ENCODE results near the gene SLC22A5. TPM values are rescaled to one million over a fixed set of nuclear protein-coding genes. Genes with fewer than 3 reads are reported as not detected.

The SLC22A5 gene
- total RNA-seq: 9.3 TPM
- polyA plus RNA-seq: 6.4 TPM

DNA sequence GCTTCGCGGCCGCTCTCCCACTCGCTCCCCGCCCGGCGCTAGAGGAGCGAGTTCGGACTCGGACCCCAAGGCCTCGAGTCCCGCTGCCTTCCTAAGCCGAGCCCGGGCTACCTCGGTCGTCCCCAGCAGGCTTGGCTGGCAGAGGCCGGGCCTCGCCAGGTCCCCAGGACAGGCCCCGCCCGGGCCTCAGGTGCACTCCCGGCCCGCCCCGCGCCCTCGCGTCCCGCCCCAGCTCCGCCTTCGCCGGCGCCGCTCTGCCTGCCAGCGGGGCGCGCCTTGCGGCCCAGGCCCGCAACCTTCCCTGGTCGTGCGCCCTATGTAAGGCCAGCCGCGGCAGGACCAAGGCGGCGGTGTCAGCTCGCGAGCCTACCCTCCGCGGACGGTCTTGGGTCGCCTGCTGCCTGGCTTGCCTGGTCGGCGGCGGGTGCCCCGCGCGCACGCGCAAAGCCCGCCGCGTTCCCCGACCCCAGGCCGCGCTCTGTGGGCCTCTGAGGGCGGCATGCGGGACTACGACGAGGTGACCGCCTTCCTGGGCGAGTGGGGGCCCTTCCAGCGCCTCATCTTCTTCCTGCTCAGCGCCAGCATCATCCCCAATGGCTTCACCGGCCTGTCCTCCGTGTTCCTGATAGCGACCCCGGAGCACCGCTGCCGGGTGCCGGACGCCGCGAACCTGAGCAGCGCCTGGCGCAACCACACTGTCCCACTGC, at the start of gene SLC22A5:
Gene SLC22A5 (plus strand): TSS at position 237 of the 707 bp plus-strand sequence. CDS start 263 bp downstream, at position 500.
- DNase-seq (ENCODE audit: extremely low spot score): no peak
- H3K36me3 ChIP-seq (ENCODE audit: insufficient read depth): no peaks in the 10 kb centered on the region
- peak within 1 kb of the TSS; percentile 82 for H3K4me3 ChIP-seq (ENCODE audit: low read depth, low read length)
- peak within 1 kb of the TSS; percentile 58 for H3K27ac ChIP-seq (ENCODE audit: low read depth)
- under 1% methylated on average over 83 of the region's 83 CpGs for WGBS
- H3K4me1 ChIP-seq (ENCODE audit: insufficient read depth): no peaks in the 10 kb centered on the region

DNA sequence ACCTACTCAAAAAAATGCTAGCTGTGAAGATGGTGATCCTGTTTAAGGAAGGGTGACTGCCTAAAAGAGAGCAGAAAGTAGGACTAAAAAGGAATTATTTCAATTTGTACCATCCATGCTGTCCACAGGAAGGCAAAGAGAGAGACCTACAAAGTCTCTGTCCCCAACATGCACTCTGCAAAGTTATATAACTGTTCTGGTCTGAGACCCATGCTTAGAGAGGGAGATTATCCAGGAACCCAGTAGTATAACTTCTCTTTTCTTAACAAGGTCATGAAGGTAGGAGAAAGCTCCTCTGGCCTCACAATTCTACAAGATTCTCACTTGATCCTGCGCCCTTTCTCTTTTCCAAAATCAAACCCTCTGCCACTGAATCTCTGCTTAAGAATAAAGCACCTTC, 49.5 kb upstream of the SLC22A5 start:
- Histone ChIP-seq H3K36me3 (ENCODE audit: insufficient read depth) (no peaks in the 10 kb centered on the region), H3K4me3 (ENCODE audit: low read depth, low read length) (no peak overlapping the region), H3K4me1 (ENCODE audit: insufficient read depth) (no peaks in the 10 kb centered on the region), H3K27ac (ENCODE audit: low read depth) (no peak overlapping the region)
- DNase-seq (ENCODE audit: extremely low spot score): no peak
- WGBS: 98% methylated on average over 1 of the region's 1 CpG

DNA sequence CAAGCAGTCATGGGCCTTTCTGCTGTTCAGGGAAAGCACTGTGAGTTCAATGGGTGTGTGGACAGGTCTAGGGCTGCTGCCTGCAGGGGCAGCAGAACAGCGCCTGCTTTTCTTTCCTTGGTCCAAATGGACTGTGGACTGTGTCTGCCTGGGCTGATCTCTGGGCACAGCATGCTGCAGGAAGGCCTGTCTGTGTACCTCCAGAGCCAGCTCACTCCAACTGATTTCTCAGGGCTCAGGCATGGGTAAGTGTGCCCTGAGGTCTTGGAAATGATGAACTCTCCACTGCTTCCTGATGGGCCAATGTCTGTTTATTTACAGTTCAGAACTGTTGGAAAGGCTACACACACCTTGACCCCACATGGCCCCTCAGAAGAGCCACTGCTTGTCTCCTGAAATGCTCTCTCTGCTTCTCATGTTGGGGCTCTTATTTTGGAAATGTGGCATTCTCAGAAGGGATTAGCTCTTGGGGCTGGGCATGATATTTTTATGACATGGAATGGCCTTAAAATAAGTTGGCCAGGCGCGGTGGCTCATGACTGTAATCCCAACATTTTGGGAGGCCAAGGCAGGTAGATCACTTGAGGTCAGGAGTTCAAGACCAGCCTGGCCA, 48.3 kb upstream of the SLC22A5 start:
- H3K27ac ChIP-seq (ENCODE audit: low read depth): no peak overlapping the region
- H3K4me1 ChIP-seq (ENCODE audit: insufficient read depth): no peaks in the 10 kb centered on the region
- H3K36me3 ChIP-seq (ENCODE audit: insufficient read depth): no peaks in the 10 kb centered on the region
- no peak overlapping the region for H3K4me3 ChIP-seq (ENCODE audit: low read depth, low read length)
- 92% methylated on average over 3 of the region's 3 CpGs for WGBS
- no peak for DNase-seq (ENCODE audit: extremely low spot score)

DNA sequence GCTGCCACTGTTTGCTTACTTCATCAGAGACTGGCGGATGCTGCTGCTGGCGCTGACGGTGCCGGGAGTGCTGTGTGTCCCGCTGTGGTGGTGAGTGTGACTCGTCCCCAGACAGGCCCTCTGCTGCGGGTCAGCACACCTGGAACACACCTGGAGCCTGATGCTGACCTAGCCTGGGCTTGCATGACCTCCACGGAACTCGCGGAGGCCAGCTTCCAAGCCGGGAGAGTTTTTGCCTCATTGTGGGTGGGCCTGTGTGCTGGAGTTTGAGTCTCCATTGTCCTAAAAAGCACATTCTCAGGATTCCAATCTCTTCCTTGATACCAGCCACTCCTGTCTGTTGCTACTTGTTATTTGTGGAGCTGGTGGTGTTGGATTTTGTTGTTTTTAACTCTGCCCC, 47.2 kb upstream of the SLC22A5 start:
- no peak overlapping the region for H3K27ac ChIP-seq (ENCODE audit: low read depth)
- no peaks in the 10 kb centered on the region for H3K4me1 ChIP-seq (ENCODE audit: insufficient read depth)
- no peaks in the 10 kb centered on the region for H3K36me3 ChIP-seq (ENCODE audit: insufficient read depth)
- WGBS: 67% methylated on average over 11 of the region's 11 CpGs
- no peak for DNase-seq (ENCODE audit: extremely low spot score)
- no peak overlapping the region for H3K4me3 ChIP-seq (ENCODE audit: low read depth, low read length)

DNA sequence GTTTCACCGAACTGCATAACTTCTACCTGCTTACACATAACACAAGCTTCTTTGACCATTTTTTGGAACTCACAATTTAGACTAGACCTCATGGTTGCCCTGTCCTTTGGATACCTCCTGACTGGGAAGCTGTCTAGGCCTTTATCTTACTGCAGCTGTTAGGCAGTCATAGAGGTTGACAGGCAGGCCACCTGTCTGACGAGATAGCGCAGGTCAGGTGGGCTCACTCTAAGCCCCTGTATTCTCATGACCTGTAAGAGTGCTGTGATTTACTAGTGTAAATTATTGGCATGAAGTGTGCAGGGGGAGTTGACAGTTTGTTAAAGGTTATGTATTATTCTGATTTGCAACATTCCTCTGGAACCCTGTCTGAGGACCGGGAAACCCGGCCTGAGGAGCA, 46.3 kb upstream of the SLC22A5 start:
- Histone ChIP-seq H3K27ac (ENCODE audit: low read depth) (no peak overlapping the region), H3K4me3 (ENCODE audit: low read depth, low read length) (no peak overlapping the region), H3K4me1 (ENCODE audit: insufficient read depth) (no peaks in the 10 kb centered on the region), H3K36me3 (ENCODE audit: insufficient read depth) (no peaks in the 10 kb centered on the region)
- 85% methylated on average over 5 of the region's 5 CpGs for WGBS
- no peak for DNase-seq (ENCODE audit: extremely low spot score)

DNA sequence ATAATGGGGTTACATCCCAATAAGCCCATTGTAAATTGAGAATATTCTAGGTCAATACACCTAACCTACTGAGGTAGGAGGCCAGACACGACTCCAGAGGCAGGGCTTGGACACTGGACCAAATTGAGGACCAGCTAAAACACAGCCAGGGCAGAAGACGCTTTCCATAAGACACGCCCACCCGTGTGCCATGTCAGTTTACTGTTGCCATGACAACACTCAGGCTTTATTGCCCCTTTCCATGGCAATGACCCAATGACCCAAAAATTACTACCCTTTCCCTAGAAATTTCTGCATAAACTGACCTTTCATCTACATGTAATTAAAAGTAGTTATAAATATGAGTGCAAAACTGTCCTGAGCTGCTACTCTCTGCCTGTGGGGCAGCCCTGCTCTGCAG, 43.8 kb upstream of the SLC22A5 start:
- H3K27ac ChIP-seq (ENCODE audit: low read depth): no peak overlapping the region
- DNase-seq (ENCODE audit: extremely low spot score): no peak
- H3K4me1 ChIP-seq (ENCODE audit: insufficient read depth): no peaks in the 10 kb centered on the region
- no peak overlapping the region for H3K4me3 ChIP-seq (ENCODE audit: low read depth, low read length)
- WGBS: 76% methylated on average over 4 of the region's 4 CpGs
- no peaks in the 10 kb centered on the region for H3K36me3 ChIP-seq (ENCODE audit: insufficient read depth)

DNA sequence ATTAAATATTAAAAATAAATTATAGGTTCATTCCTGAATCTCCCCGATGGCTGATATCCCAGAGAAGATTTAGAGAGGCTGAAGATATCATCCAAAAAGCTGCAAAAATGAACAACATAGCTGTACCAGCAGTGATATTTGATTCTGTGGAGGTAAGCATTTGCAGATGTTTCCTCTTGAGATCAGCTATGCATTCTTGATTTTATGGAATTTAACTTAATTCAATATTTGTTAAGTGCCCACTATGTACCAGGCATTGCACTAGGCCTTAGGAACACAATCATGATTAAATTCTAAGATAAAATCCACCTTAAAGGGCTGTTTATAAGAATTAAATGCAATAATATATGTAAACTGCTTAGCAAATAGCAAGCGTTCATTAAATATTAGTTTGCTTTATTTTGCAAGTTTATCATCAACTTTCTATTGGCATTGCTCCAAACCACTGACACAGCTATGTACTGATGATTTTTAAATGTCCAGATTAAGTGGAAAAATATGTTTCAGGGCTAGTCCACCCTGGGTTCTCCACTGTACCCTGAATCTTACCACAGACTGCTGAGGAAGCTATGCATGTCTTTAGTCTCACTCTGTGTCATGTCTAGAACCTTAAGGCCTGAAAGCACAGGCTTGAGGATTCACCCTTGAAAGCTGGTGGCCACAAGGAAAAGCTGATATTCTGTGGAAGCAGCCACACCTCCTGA, 42.1 kb upstream of the SLC22A5 start:
- DNase-seq (ENCODE audit: extremely low spot score): no peak
- WGBS: 75% methylated on average over 2 of the region's 2 CpGs
- H3K36me3 ChIP-seq (ENCODE audit: insufficient read depth): peaks cover 2% of the 10 kb centered on the region
- H3K4me3 ChIP-seq (ENCODE audit: low read depth, low read length): no peak overlapping the region
- H3K4me1 ChIP-seq (ENCODE audit: insufficient read depth): no peaks in the 10 kb centered on the region
- no peak overlapping the region for H3K27ac ChIP-seq (ENCODE audit: low read depth)

DNA sequence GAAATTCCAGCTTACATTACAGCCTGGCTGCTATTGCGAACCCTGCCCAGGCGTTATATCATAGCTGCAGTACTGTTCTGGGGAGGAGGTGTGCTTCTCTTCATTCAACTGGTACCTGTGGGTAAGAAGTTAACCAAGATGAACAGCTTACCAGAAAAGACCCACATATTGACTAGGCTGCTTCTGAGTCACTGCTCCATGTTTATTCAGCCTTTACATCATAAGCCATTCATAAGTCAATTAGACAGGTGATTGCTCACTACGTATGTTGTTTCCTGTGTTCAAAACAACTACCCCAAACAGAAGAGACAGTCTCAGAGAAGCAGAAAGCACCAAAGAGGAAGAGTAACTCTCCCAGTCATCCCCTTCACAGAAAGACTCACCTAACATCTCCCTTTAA, 34.7 kb upstream of the SLC22A5 start:
- DNase-seq (ENCODE audit: extremely low spot score): no peak
- Histone ChIP-seq H3K36me3 (ENCODE audit: insufficient read depth) (peaks cover 2% of the 10 kb centered on the region), H3K4me3 (ENCODE audit: low read depth, low read length) (no peak overlapping the region), H3K4me1 (ENCODE audit: insufficient read depth) (no peaks in the 10 kb centered on the region), H3K27ac (ENCODE audit: low read depth) (peak overlapping the region; percentile 10)
- 88% methylated on average over 3 of the region's 3 CpGs for WGBS

DNA sequence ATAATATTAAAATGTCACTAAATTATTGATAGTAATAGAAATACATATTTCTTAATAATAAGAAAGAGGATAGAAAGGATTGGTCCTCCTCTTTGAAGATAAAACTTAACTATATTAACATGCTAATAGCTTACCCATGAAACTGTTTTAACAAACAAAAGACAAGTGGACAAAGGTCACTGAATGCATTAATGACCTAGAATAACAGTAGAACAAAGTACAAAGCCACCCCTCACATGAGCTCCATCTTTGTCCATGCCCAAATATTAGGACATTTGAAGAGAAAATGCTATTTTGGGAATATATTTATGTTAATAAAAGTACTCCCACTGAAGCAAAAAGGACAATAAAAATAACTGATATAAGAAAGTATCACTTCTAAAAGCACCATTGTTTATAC, 34.1 kb upstream of the SLC22A5 start:
- no peaks in the 10 kb centered on the region for H3K4me1 ChIP-seq (ENCODE audit: insufficient read depth)
- DNase-seq (ENCODE audit: extremely low spot score): no peak
- H3K36me3 ChIP-seq (ENCODE audit: insufficient read depth): peaks cover 2% of the 10 kb centered on the region
- no peak overlapping the region for H3K27ac ChIP-seq (ENCODE audit: low read depth)
- H3K4me3 ChIP-seq (ENCODE audit: low read depth, low read length): no peak overlapping the region

DNA sequence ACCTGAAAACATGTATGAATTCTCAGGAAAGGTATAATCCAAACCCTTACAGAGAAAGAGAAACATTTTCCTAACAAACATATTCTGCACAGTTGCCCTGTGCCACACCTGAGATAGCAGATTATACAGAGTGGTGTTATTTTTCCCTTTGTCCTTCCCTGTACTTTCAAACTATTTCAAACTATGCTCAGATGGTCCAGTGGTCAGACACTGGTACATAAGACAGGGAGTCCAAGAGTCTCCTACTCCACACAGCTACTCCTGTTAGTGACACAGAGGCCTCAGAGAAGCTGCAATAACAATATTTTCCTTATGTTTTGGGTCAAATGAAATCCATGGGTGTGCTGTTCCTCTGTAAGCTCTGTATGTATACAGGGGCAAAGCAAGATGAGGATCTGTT, 30.0 kb upstream of the SLC22A5 start:
- Histone ChIP-seq H3K4me3 (ENCODE audit: low read depth, low read length) (no peak overlapping the region), H3K27ac (ENCODE audit: low read depth) (no peak overlapping the region), H3K4me1 (ENCODE audit: insufficient read depth) (no peaks in the 10 kb centered on the region), H3K36me3 (ENCODE audit: insufficient read depth) (no peaks in the 10 kb centered on the region)
- DNase-seq (ENCODE audit: extremely low spot score): no peak

DNA sequence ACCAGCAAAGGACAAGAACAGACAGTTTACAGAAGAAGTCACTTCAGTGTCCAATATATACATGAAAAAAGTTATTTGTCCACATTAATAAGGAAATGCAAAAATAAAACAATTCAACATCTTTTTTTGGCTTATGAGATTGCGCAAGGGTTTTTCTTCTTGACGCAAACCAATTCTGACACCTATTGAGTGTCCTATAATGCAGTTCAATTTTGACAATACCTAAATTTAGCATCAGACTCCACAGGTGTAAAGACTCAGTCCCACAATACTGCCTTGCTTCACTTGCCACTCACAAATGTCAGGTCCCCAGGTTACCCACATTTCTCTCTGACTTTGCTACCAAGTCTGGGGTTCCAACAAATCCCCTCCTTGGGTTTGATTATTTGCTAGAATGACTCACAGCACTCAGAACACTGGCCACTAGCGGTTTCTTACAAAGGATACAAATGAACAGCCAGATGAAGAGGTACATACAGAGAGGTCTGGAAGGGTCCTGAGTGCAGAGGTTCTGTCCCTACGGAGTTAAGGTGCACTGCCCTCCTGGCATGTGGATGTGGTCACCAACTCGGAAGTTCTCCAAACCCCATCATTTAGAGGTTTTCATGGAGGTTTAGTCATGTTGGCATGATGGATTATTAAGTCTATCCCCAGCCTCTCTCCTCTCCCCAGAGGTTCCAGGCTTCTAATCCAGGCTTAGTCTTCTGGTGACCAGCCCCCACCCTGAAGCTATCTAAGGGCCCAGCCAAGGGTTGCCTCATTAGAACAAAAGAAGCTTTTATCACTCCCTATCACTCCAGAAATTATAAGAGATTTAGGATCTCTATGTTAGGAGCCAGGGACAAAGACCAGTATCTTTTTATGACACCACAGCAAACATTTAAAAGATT, 27.0 kb upstream of the SLC22A5 start:
- H3K27ac ChIP-seq (ENCODE audit: low read depth): no peak overlapping the region
- no peak overlapping the region for H3K4me3 ChIP-seq (ENCODE audit: low read depth, low read length)
- WGBS: 63% methylated on average over 5 of the region's 5 CpGs
- no peak for DNase-seq (ENCODE audit: extremely low spot score)
- no peaks in the 10 kb centered on the region for H3K4me1 ChIP-seq (ENCODE audit: insufficient read depth)
- no peaks in the 10 kb centered on the region for H3K36me3 ChIP-seq (ENCODE audit: insufficient read depth)

DNA sequence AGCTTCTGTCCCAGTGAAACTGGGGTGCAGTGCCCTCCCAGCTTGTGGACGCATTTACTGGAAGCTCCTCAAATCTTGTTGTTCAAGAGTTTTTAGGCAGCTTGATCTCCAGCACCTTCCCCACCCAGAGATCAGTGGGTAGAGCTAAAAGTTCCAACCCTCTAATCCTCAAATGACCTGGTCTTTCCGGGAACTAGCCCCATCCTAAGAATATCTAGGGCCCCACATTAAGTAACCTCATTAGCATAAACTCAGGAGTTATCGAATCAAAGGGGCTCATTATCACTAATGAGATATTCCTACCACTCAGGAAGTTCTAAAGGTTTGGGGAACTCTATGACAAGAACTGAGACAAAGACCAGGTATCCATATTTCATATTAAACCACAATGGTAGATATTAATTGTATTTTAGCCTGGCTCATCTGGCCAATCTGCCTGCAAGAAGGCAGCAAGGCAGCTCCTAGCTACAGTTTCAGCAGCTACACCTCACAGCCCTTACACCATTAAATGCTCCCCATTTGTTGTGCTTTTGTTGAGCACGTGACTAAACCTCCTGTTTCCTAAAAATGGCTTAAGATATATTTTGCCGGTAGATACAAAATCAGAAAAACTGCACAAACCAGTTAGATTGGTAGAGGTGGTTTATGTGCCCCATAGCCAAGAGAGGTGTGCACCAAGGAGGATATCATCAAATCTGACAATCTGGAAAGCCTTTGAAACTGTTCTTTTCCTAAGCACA, 24.6 kb upstream of the SLC22A5 start:
- H3K27ac ChIP-seq (ENCODE audit: low read depth): no peak overlapping the region
- H3K4me1 ChIP-seq (ENCODE audit: insufficient read depth): no peaks in the 10 kb centered on the region
- 83% methylated on average over 5 of the region's 5 CpGs for WGBS
- no peaks in the 10 kb centered on the region for H3K36me3 ChIP-seq (ENCODE audit: insufficient read depth)
- no peak for DNase-seq (ENCODE audit: extremely low spot score)
- H3K4me3 ChIP-seq (ENCODE audit: low read depth, low read length): no peak overlapping the region

DNA sequence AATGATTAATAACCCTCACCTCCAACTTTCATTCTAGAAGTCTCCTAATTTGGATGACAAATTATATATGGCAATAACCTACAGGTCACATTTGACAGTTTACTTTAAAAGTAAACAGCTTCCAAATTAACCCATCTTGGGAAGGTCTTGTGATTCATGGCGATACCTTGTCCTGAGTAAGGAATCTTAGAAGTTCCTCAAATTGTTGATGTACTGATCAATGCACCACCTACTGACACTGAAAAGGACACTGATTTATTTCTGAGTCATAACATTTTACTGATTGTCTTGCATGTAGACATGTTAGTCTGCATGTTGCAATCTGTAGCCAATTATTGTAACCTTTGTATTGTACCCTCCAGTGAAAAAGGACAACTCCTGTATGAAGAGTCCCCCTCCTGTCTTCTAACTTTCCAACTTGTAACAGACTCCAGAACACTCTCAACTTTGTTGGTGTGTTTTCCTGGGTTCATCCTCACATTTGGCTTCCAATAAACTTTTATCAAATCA, 16.0 kb upstream of the SLC22A5 start:
- Histone ChIP-seq H3K36me3 (ENCODE audit: insufficient read depth) (no peaks in the 10 kb centered on the region), H3K4me3 (ENCODE audit: low read depth, low read length) (no peak overlapping the region), H3K4me1 (ENCODE audit: insufficient read depth) (no peaks in the 10 kb centered on the region), H3K27ac (ENCODE audit: low read depth) (no peak overlapping the region)
- WGBS: 99% methylated on average over 1 of the region's 1 CpG
- DNase-seq (ENCODE audit: extremely low spot score): no peak

All from urinary bladder (tissue), 4 donors.